K562 (cell line): ENCODE data around the gene TRIO. TPM values are rescaled to one million over a fixed set of nuclear protein-coding genes. Genes with fewer than 3 reads are reported as not detected.
A peak's percentile ranks its signal among the peaks of the same experiment; 100 is the strongest.

Source experiments
- ATAC-seq: fragments of 200-7000 bp; cut with Tn5 transposase; 3 replicates; pipeline ENCODE4 v1.9.1; 2020; ENCODE audit warnings: moderate library complexity
- BruUV-seq: library from RNA; stranded (reverse); fragments of 400-500 nt; replicated peaks from 2 replicates; lab custom pipeline; 2021; lab: Mats Ljungman, UMichigan
- CTCF ChIA-PET: fragments of 300-600 bp; formaldehyde crosslinking; extraction: SDS; loops from one replicate; lab custom pipeline; 2021; ENCODE audit warnings: low intra/inter-chr PET ratio; lab: Yijun Ruan, JAX
- POLR2A ChIA-PET: fragments of 300-600, 350-650 bp; sonication (Branson Sonifier 250); formaldehyde crosslinking; extraction: SDS; loops from one replicate; lab custom pipeline; 2021; ENCODE audit warnings: antibody characterized with exemption, inconsistent platforms; lab: Yijun Ruan, JAX
- DNase-seq, 4 experiments: peaks; one replicate each; pipeline versions ENCODE4 v3.0.0 to v3.0.0-alpha.2; 2011 to 2018; ENCODE audit warnings: low spot score in 3 of 4, mixed read lengths in 3 of 4; ENCODE audit errors: extremely low read depth in 1 of 4
- FAIRE-seq: peaks from 2 replicates; lab custom pipeline; 2011; peaks lifted over from hg19 to GRCh38; lab: Jason Lieb, UNC
- H2AFZ ChIP-seq: 2 replicates; pipeline ENCODE4 v1.6.0; 2011; ENCODE audit warnings: low read depth, low read length, control low read depth, inconsistent platforms
- H3K27ac ChIP-seq: fragments of 200-600 bp; 3 replicates; pipeline ENCODE4 v1.8.0; 2011; ENCODE audit warnings: low read depth, mild to moderate bottlenecking, control low read depth, inconsistent platforms, low read length, moderate library complexity, mixed read lengths; ENCODE audit errors: extremely low read depth
- H3K27me3 ChIP-seq, 2 experiments: fragments of 300-600 bp in 1 of 2; 2 replicates in 1 of 2; 3 replicates in 1 of 2; pipeline versions ENCODE4 v1.6.0 to v1.8.0; 2011; ENCODE audit warnings: inconsistent platforms in 2 of 2, low read length in 2 of 2, mild to moderate bottlenecking in 1 of 2, mixed read lengths in 1 of 2, moderate library complexity in 1 of 2; ENCODE audit not compliant: control insufficient read depth in 2 of 2, insufficient read depth in 2 of 2
- H3K36me3 ChIP-seq: fragments of 300-600 bp; 3 replicates; pipeline ENCODE4 v1.8.0; 2011; ENCODE audit warnings: mild to moderate bottlenecking, low read length, inconsistent platforms; ENCODE audit not compliant: control insufficient read depth, insufficient read depth
- H3K4me1 ChIP-seq, 2 experiments: fragments of 200-600 bp in 1 of 2; replicated peaks in 1 of 2; 2 replicates in 1 of 2; 3 replicates in 1 of 2; pipeline versions ENCODE4 v1.5.1 to v1.8.0; 2011; ENCODE audit warnings: inconsistent platforms in 2 of 2, low read length in 2 of 2, mild to moderate bottlenecking in 1 of 2, mixed read lengths in 1 of 2, moderate library complexity in 1 of 2; ENCODE audit not compliant: control insufficient read depth in 2 of 2, insufficient read depth in 2 of 2
- H3K4me2 ChIP-seq: 2 replicates; pipeline ENCODE4 v1.6.1; 2011; ENCODE audit warnings: low read length, control low read depth, inconsistent platforms, mixed read lengths; ENCODE audit not compliant: insufficient read depth
- H3K4me3 ChIP-seq: fragments of 200-600 bp; sonication (generic), shearing (Covaris generic); 2 replicates; pipeline ENCODE4 v1.5.1; 2016; ENCODE audit warnings: control low read depth, inconsistent platforms
- H3K79me2 ChIP-seq: fragments of 200-600 bp; 3 replicates; pipeline ENCODE4 v1.8.0; 2011; ENCODE audit warnings: low read length, inconsistent platforms; ENCODE audit not compliant: control insufficient read depth, insufficient read depth
- H3K9ac ChIP-seq, 2 experiments: 2 replicates each; pipeline versions ENCODE4 v1.6.0 to v1.6.1; 2011; ENCODE audit warnings: low read depth in 2 of 2, low read length in 2 of 2, control low read depth in 1 of 2, inconsistent platforms in 1 of 2, mild to moderate bottlenecking in 1 of 2, mixed read lengths in 1 of 2; ENCODE audit not compliant: insufficient read depth in 1 of 2
- H3K9me1 ChIP-seq: one replicate; pipeline ENCODE4 v1.6.0; 2011; ENCODE audit warnings: inconsistent platforms, mild to moderate bottlenecking, low read length, moderate library complexity; ENCODE audit not compliant: control insufficient read depth, insufficient read depth
- H3K9me3 ChIP-seq: replicated peaks from 2 replicates; pipeline ENCODE4 v1.5.1; 2011; ENCODE audit warnings: low read depth, low read length, inconsistent platforms; ENCODE audit not compliant: control insufficient read depth, insufficient read depth
- H4K20me1 ChIP-seq: replicated peaks from 2 replicates; pipeline ENCODE4 v1.6.1; 2011; ENCODE audit warnings: low read length, inconsistent platforms, mixed read lengths; ENCODE audit not compliant: control insufficient read depth, insufficient read depth
- EGR1 ChIP-seq: fragments of 450-650 bp; conservative IDR thresholded peaks from 2 replicates; pipeline ENCODE4 v1.6.1; 2017; ENCODE audit warnings: mild to moderate bottlenecking
- GABPA ChIP-seq: fragments of 200-800 bp; sonication (Bioruptor generic); conservative IDR thresholded peaks from 2 replicates; pipeline ENCODE4 v1.6.1; 2016; ENCODE audit warnings: low read depth, missing genetic modification characterization, missing compliant biosample characterization
- HDGF ChIP-seq: fragments of 450-650 bp; IDR thresholded peaks from 2 replicates; pipeline ENCODE4 v1.6.1; 2016
- KLF10 ChIP-seq: fragments of 250-450 bp; sonication (Bioruptor Pico); IDR thresholded peaks from 2 replicates; pipeline ENCODE4 v1.6.1; 2021; ENCODE audit warnings: matching md5 sums
- MAZ ChIP-seq, 2 experiments: fragments of 450-650 bp in 1 of 2; sonication (generic) in 1 of 2; formaldehyde crosslinking; IDR thresholded peaks in 1 of 2; conservative IDR thresholded peaks in 1 of 2; 2 replicates each; pipeline versions ENCODE4 v1.4.0 to v1.5.0; 2020; ENCODE audit warnings: mild to moderate bottlenecking in 1 of 2, missing genetic modification reagents in 1 of 2
- MCM5 ChIP-seq: fragments of 450-650 bp; IDR thresholded peaks from 2 replicates; pipeline ENCODE4 v1.6.1; 2016; ENCODE audit warnings: low read depth
- NRF1 ChIP-seq, 2 experiments: fragments of 450-650 bp; IDR thresholded peaks in 1 of 2; conservative IDR thresholded peaks in 1 of 2; 2 replicates each; pipeline ENCODE4 v1.6.1; 2014; ENCODE audit warnings: mild to moderate bottlenecking in 2 of 2
- ZNF263 ChIP-seq: sonication (generic); formaldehyde crosslinking; IDR thresholded peaks from 2 replicates; pipeline ENCODE4 v1.8.0; 2022; ENCODE audit warnings: mild to moderate bottlenecking, missing genetic modification reagents, borderline replicate concordance
- WGBS: fragments of 100-300 bp; shearing (Covaris generic); methylation state at CpG from one replicate; pipeline ENCODE4 v1.1.6; 2016; ENCODE audit warnings: low coverage, mixed read lengths; ENCODE audit not compliant: insufficient coverage; ENCODE audit errors: missing lambda C conversion rate; 5-methylcytosine and 5-hydroxymethylcytosine counted together
- in situ Hi-C: fragments of 300-500 bp; cut with MboI; formaldehyde crosslinking; loops from 4 replicates; pipeline ENCODE4 v1.15.0; 2018; ENCODE audit warnings: inconsistent platforms, mixed read lengths
- intact Hi-C: fragments of 100-400 bp; cut with micrococcal nuclease; formaldehyde crosslinking; loops from 2 replicates; pipeline ENCODE4 v1.14.2; 2022
- polyA plus RNA-seq, 8 experiments: library from polyadenylated mRNA; depleted of rRNA in 4 of 8; stranded (reverse) in 5 of 8; unstranded in 3 of 8; fragments of >200 nt; fragmentation: Nextera tagmentation in 2 of 8; fragmentation: Illumina TruSeq in 1 of 8; extraction: Ambion mirVana in 2 of 8; extraction: Trizol in 1 of 8; gene quantifications; 2 replicates each; pipeline versions ENCODE4 v1.2.1 to v1.2.3, GENCODE V29; 2011 to 2014; ENCODE audit warnings: inconsistent platforms in 1 of 8, missing spikeins in 1 of 8
- total RNA-seq, 7 experiments: library from RNA; depleted of rRNA in 6 of 7; stranded (reverse); fragments of >200 nt in 6 of 7; fragmentation: Illumina TruSeq in 2 of 7; extraction: Trizol in 2 of 7; gene quantifications; 2 replicates each; pipeline versions ENCODE4 v1.2.1 to v1.2.3, GENCODE V29; 2011 to 2021; ENCODE audit warnings: low replicate concordance in 1 of 7

Gene TRIO
- total and polyA plus RNA-seq, 9 of the 15 experiments (the other 6 are each of a cell fraction or from before 2014, with no cell fraction given): 0.24 to 5.0 (median 1.1) TPM

GRCh38 chr5:14376789-14377188 lies 233.6 kb downstream of the TRIO start:
- Histone ChIP-seq H3K27me3 (peaks cover 0 to 4% of the 10 kb centered on the region in 2 experiments; a peak in 2 of 5 replicates), H3K4me2 (no peak overlapping the region), H3K4me1 (peaks cover 0 to 6% of the 10 kb centered on the region in 2 experiments; a peak in 2 of 5 replicates), H3K36me3 (no peaks in the 10 kb centered on the region), H3K79me2 (no peaks in the 10 kb centered on the region), H4K20me1 (no peaks in the 10 kb centered on the region), H2AFZ (no peak overlapping the region), H3K4me3 (no peak overlapping the region), H3K9ac (no peak overlapping the region), H3K9me1 (no peaks in the 10 kb centered on the region), H3K27ac (no peak overlapping the region), H3K9me3 (no peaks in the 10 kb centered on the region)
- FAIRE-seq (no peak), DNase-seq (no peak), ATAC-seq (no peak)
- ChIA-PET POLR2A (interaction anchor here (0.7 kb wide), 1 partner anchor 19 kb away, joined by 4 read pairs; no protein-coding TSS in a partner anchor), CTCF (no interaction called here)
- no peak for TF ChIP-seq GABPA
- no TSS peak for BruUV-seq
- in situ Hi-C loops (no loop called here), intact Hi-C loops (no loop called here)
- 0% methylated on average over 3 of the region's 3 CpGs for WGBS

- Histone ChIP-seq H2AFZ (peak overlapping the region; percentile 86), H3K4me2 (peak overlapping the region; percentile 56)
- TF ChIP-seq MCM5 (no peak), EGR1 (0 out of 2 replicates have a peak, but pooled peaks have one; percentile 4), KLF10 (CRISPR knock-in tag) (no peak), NRF1 (conservative IDR thresholded peaks at IDR 0.05 in 1 of 2, IDR thresholded peaks at IDR 0.05 in 1 of 2) (0 out of 4 replicates have a peak, but pooled peaks of 1 of the 2 experiments have one; percentile 20), HDGF (no peak), MAZ (CRISPR knock-in tag; conservative IDR thresholded peaks at IDR 0.05 in 1 of 2, IDR thresholded peaks at IDR 0.05 in 1 of 2) (0 out of 4 replicates have a peak, but pooled peaks of 1 of the 2 experiments have one; percentile 30), ZNF263 (CRISPR knock-in tag) (peak; percentile 42; the same call in 1 of the 2 replicates)
- TF ChIP-seq, all 486 proteins: peak for 4
- DNase-seq (peak; percentile 41 to 74 (median 61)), FAIRE-seq (no peak), ATAC-seq (peak; percentile 99)
- Histone ChIP-seq H3K9me3 (no peaks in the 10 kb centered on the region), H3K27ac (no peak overlapping the region), H3K36me3 (no peaks in the 10 kb centered on the region), H3K27me3 (peaks cover 0 to 9% of the 10 kb centered on the region in 2 experiments; a peak in 2 of 5 replicates), H4K20me1 (no peaks in the 10 kb centered on the region), H3K79me2 (no peaks in the 10 kb centered on the region), H3K9ac (no peak overlapping the region), H3K4me1 (peaks cover 0 to 6% of the 10 kb centered on the region in 2 experiments; a peak in 2 of 5 replicates), H3K4me3 (no peak overlapping the region), H3K9me1 (no peaks in the 10 kb centered on the region)
- 21% methylated on average over 24 of the region's 35 CpGs for WGBS
- ChIA-PET POLR2A (no interaction called here), CTCF (no interaction called here)
- BruUV-seq: no TSS peak
- in situ Hi-C loops: no loop called here
- intact Hi-C loops: no loop called here
Measured at GRCh38 chr5:14379739-14380497, 236.8 kb downstream of the TRIO start.
